Measurements from ENCODE around the gene ALAD.
"Not testable (repeated sequence)": the region's sequence is repeated elsewhere in the genome, so short reads cannot be mapped to it uniquely, and the experiment has no call there.

ALAD gene

DNA sequence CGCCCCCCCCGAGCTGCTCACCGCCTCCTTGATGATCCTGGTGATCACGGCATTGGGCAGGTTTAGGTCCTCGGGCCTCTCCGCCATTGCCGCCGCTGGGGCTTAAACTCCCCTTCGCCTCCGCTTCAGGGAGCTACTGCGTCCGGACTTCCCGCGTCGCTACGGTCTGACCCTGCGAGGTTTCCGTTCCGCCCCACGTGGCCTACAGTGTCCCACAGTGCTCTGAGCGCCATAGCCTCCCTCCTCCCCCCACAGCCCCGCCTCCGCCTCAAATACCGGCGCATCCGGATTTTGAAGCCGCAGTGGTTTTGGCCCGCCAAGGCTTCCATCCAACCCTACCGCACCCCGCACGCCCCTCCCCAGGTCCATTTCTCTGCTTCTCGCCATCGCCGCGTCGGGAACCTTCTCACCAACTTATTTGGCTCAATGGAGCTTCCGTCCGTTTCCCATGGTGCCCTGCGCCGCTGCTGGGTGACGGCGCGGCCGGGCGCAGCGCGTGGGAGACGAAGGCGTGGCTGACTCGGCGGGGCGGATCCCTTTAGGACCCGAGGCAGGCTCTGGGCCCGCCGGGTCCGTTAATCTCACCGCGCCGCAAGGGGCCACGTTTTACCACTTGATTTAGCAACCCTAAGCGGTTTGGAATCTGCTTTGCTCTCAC lies 9.3 kb upstream of the ALAD start, which contains the start of the genes C9orf43 and POLE3:
Gene C9orf43, plus strand, starts transcription at position 541 of the 658 bp plus-strand sequence. CDS start 2,747 bp downstream, outside the sequence.
Gene POLE3, minus strand, starts transcription at position 469 of the 658 bp plus-strand sequence. Its CDS starts 382 bp downstream, at position 87.
- TF ChIP-seq GATA1 (IDR thresholded peaks at IDR 0.05; ENCODE audit: low read depth, low read length) (no peak), POLR2A (IDR thresholded peaks at IDR 0.05; ENCODE audit: low read length) (peak; percentile 88)
- peak; percentile 97 to 98 for DNase-seq

DNA sequence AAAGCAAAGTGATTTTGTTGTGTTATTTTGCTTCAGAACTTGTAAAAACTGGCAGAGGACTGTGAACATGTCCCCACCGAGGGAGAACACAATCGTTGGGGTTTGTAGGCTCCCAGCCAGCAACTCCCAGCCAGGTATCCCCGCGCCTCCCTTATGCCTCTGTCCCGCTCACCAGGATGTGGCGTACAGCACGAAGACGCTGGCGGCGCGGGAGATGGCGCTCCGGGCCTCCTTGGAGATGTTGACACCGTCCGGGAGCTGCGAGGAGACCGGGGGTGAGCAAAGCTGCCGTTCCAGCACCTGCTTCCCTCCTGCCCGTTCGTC lies 8.8 kb upstream of the ALAD start:
- no peak for TF ChIP-seq GATA1 (IDR thresholded peaks at IDR 0.05; ENCODE audit: low read depth, low read length)
- TF ChIP-seq POLR2A (IDR thresholded peaks at IDR 0.05; ENCODE audit: low read length): no peak
- DNase-seq: no peak

DNA sequence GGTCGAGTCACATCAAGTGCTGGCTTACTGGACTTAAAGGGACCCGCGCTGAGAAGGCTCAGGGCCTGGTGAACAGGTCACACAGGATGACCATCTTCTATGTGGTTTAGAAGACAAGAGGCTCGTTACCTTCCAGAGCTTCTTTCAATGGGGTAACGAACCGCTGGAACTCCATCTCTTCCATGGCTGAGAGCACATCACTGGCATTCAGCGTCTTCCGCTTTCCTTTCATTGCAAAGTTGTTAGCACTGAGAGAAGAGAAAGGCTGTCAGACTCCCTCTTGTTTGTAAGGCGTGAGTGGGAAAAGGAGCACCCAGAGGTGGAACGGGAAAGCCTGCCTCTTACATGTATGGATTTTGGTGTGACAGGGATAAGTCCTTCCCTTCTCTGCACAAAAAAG lies 8.4 kb upstream of the ALAD start:
- TF ChIP-seq POLR2A (IDR thresholded peaks at IDR 0.05; ENCODE audit: low read length): no peak
- no peak for TF ChIP-seq GATA1 (IDR thresholded peaks at IDR 0.05; ENCODE audit: low read depth, low read length)

DNA sequence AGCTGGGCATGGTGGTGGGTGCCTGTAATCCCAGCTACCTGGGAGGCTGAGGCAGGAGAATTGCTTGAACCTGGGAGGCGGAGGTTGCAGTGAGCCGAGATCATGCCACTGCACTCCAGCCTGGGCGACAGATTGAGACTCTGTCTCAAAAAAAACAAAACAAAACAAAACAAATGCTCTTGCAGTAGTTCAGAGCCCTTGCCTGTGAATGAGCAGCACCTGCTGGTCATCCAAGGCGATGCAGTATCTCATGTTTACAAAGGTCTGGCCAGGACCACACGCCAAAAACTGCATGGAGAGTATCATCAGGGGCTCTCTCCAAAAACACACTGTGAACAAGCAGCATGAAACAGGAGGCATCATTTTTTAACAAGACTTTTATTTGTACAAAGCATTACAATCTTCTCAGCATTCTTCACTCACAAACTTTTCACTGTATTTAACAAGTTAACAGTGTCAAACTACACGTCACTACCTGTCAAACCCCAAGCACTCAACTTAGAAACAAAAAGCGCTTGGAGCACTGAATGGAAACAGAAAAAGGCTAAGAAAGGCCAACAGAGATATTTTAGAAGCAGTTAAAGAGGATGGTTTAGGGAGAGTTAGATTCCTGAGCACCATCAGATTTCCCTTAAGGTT lies 5.9 kb upstream of the ALAD start:
- DNase-seq: peak; percentile 84 to 85

More for the DNA sequence above, 8.4 kb upstream of the ALAD start:
- DNase-seq: peak in 1 of 2 experiments; percentile 53

DNA sequence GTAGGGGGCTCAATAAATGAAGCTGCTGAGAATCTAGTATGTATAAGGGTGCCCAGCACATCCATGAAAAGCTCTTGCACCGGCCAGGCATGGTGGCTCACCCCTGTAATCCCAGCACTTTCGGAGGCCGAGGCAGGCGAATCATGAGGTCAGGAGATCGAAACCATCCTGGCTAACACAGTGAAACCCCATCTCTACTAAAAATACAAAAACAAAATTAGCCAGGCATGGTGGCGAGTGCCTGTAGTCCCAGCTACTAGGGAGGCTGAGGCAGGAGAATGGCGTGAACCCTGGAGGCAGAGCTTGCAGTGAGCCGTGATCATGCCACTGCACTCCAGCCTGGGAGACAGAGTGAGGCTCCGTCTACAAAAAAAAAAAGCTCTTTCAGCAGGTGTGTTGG lies 5.3 kb upstream of the ALAD start:
- not testable (repeated sequence) for DNase-seq

GRCh38 chr9:113403646-113404045 lies 2.6 kb upstream of the ALAD start:
- TF ChIP-seq POLR2A (IDR thresholded peaks at IDR 0.05; ENCODE audit: low read length) (no peak), GATA1 (IDR thresholded peaks at IDR 0.05; ENCODE audit: low read depth, low read length) (no peak)
- DNase-seq: peak in 1 of 2 experiments; percentile 35

DNA sequence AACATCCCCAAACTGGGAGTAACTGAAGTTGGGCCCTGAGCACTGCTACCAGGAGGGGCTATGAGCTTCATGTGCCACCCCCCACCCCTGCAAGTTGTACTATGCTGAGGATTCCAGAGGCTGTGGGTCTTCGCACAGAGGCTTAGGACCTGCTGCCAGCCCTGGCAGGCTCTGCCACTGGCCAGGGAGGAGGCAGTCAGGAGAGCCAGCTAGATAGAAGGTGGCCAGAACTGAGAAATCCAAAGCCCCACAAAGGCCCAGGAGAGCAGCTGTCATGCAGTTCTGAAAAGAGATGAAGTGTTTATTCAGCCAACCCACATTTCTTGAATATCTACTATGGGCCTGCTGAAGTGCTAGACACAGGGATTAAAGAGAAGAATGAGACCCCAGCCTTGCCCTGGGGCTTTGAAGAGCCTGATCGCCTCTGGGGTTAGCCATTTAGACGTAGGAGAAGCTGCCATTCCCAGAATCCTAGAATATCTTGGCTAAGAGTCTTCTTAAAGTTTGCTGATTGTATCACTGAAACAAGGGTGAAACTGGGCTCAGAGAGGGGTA lies 1.4 kb downstream of the ALAD start:
- TF ChIP-seq POLR2A (IDR thresholded peaks at IDR 0.05; ENCODE audit: low read length): no peak
- no peak for TF ChIP-seq GATA1 (IDR thresholded peaks at IDR 0.05; ENCODE audit: low read depth, low read length)
- no peak for DNase-seq

GRCh38 chr9:113398796-113399195 lies 2.3 kb downstream of the ALAD start:
- no peak for TF ChIP-seq GATA1 (IDR thresholded peaks at IDR 0.05; ENCODE audit: low read depth, low read length)
- TF ChIP-seq POLR2A (IDR thresholded peaks at IDR 0.05; ENCODE audit: low read length): no peak
- DNase-seq: no peak

- TF ChIP-seq POLR2A (IDR thresholded peaks at IDR 0.05; ENCODE audit: low read length) (peak; percentile 89), GATA1 (IDR thresholded peaks at IDR 0.05; ENCODE audit: low read depth, low read length) (no peak)
- peak; percentile 95 to 99 for DNase-seq
These were observed 3.9 kb downstream of the ALAD start for GRCh38 chr9:113397203-113397631.

- no peak for DNase-seq
- no peak for TF ChIP-seq GATA1 (IDR thresholded peaks at IDR 0.05; ENCODE audit: low read depth, low read length)
These were observed 5.9 kb downstream of the ALAD start for GRCh38 chr9:113395000-113395861.

DNA sequence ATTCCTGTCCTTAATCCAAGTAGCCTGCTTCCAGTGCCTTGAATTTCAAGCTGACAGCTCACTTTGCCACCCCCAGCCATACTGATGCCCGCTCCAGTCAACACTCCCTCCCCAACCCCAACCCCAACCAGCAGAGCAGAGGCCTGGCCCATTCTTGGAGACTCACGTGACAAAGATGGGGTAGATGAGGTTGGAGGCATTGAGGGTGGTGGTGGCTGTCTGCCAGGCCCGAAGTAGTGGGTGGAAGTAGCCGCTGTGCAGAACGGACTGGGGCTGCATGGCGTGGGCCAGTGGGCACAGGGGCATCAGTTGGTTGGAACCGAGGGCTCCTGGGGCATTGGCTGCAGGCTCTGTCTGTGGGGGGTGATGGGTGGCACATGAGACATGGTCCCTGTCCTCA lies 7.8 kb downstream of the ALAD start:
- no peak for DNase-seq
- no peak for TF ChIP-seq POLR2A (IDR thresholded peaks at IDR 0.05; ENCODE audit: low read length)
- TF ChIP-seq GATA1 (IDR thresholded peaks at IDR 0.05; ENCODE audit: low read depth, low read length): no peak

DNA sequence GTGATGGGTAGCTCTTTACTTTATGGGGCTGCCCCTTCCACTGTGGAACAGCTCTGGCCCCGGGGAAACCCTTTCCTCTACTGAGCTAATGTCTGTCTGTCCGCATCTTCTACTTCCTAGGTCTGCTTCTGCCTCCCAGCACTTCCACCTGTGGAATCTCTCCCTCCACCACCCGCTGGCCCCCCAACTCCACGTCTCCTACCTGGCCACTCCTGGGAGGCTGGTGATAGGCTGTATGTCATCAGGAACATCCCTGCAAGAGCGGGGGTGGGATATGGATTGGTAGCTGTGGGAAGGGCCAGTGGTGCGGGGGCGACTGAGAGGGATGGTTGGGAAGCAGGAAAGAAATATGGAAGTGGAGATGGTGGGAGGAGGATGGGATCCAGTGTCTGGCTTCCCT lies 9.2 kb downstream of the ALAD start:
- no peak for DNase-seq
- TF ChIP-seq POLR2A (IDR thresholded peaks at IDR 0.05; ENCODE audit: low read length) (no peak), GATA1 (IDR thresholded peaks at IDR 0.05; ENCODE audit: low read depth, low read length) (no peak)

DNA sequence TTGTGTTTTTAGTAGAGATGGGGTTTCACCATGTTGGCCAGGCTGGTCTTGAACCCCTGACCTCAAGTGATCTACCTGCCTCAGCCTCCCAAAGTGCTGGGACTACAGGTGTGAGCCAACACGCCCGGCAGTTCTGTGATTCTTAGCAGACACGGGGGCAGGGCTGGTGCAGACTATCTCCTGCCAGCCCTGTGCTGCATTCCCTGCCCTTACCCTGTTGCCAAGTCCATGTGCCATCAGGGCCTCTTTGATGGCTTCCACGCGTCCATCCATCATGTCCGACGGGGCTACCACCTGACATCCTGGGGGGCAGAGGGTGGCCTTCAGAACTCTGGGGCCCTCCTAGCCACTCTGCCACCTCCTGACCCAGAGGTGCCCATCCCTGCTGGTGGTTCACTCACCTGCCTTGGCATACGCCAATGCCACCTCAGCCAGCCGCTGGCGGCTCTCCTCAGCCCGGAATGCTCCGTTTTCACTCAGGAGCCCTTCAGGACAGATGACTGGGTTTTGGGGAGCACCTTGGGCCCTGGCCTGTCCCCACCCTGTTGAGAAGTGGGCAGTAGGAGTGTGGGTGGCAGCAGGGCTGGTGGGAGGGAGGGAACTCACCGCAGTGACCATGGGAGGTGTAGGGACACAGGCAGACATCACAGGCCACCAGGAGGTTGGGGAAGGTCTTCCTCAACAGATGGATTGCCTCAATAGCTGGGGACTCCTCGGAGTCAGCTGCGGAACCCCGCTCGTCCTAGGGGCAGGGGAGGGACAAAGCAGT lies 10.7 kb downstream of the ALAD start:
- TF ChIP-seq GATA1 (IDR thresholded peaks at IDR 0.05; ENCODE audit: low read depth, low read length) (no peak), POLR2A (IDR thresholded peaks at IDR 0.05; ENCODE audit: low read length) (no peak)
- no peak for DNase-seq

- no peak for DNase-seq
- TF ChIP-seq POLR2A (IDR thresholded peaks at IDR 0.05; ENCODE audit: low read length) (no peak), GATA1 (IDR thresholded peaks at IDR 0.05; ENCODE audit: low read depth, low read length) (no peak)
These were observed 11.6 kb downstream of the ALAD start for GRCh38 chr9:113389451-113389850.
